Gastrocnemius medialis (tissue), 4 donors: Measurements from ENCODE around the gene SLC25A22.

Experiments
- CTCF ChIP-seq, 5 experiments: fragments of 450-650 bp in 3 of 5; fragments of 200-600 bp in 2 of 5; sonication (generic) in 2 of 5; IDR thresholded peaks in 4 of 5; conservative IDR thresholded peaks in 1 of 5; 1 replicate in 4 of 5; 2 replicates in 1 of 5; pipeline ENCODE4 v1.5.1; 2016 to 2019; ENCODE audit warnings: antibody characterized with exemption in 5 of 5, mild to moderate bottlenecking in 3 of 5, moderate library complexity in 3 of 5
- POLR2A ChIP-seq, 2 donors: fragments of 450-650 bp; IDR thresholded peaks; one replicate each; pipeline ENCODE4 v1.6.1; 2017; ENCODE audit warnings: antibody characterized with exemption in 2 of 2, mild to moderate bottlenecking in 2 of 2, moderate library complexity in 2 of 2

GRCh38 chr11:813072-813455, 15.0 kb upstream of the SLC25A22 start:
- no peak for TF ChIP-seq CTCF (IDR thresholded peaks at IDR 0.05 in 4 of 5, conservative IDR thresholded peaks at IDR 0.05 in 1 of 5)
- no peak for TF ChIP-seq POLR2A (IDR thresholded peaks at IDR 0.05)
